HL-60/S4 treated with retinoic acid at 250 ng/mL for 4 days and 3 days (cell line): ENCODE measurements around the gene COL20A1.

ENCODE experiments used
- in situ Hi-C: fragments of 300-500 bp; cut with MboI; formaldehyde crosslinking; loops from 2 replicates; pipeline ENCODE4 v1.7.0; 2022; ENCODE audit warnings: low sequenced_read_pairs

COL20A1 gene

GRCh38 chr20:63277466-63278272 lies 15.3 kb upstream of the COL20A1 start:
- in situ Hi-C loops: no loop called here

- in situ Hi-C loops: no loop called here
Observed at GRCh38 chr20:63278661-63279060, 14.3 kb upstream of the COL20A1 start.

GRCh38 chr20:63279931-63280330 lies 13.1 kb upstream of the COL20A1 start:
- in situ Hi-C loops: no loop called here

GRCh38 chr20:63280371-63280770 lies 12.6 kb upstream of the COL20A1 start:
- in situ Hi-C loops: no loop called here

GRCh38 chr20:63280929-63281545 lies 11.9 kb upstream of the COL20A1 start:
- in situ Hi-C loops: no loop called here

- in situ Hi-C loops: no loop called here
Observed at GRCh38 chr20:63281742-63282665, 11.0 kb upstream of the COL20A1 start.

GRCh38 chr20:63282946-63283345 lies 10.0 kb upstream of the COL20A1 start:
- in situ Hi-C loops: no loop called here

GRCh38 chr20:63283397-63284082 lies 9.4 kb upstream of the COL20A1 start:
- in situ Hi-C loops: no loop called here

GRCh38 chr20:63284083-63284440 lies 8.9 kb upstream of the COL20A1 start:
- in situ Hi-C loops: no loop called here

- in situ Hi-C loops: no loop called here
Observed at GRCh38 chr20:63284544-63284949, 8.4 kb upstream of the COL20A1 start.

- in situ Hi-C loops: no loop called here
Observed at GRCh38 chr20:63284981-63285524, 7.9 kb upstream of the COL20A1 start.

GRCh38 chr20:63285636-63286615 lies 7.1 kb upstream of the COL20A1 start:
- in situ Hi-C loops: no loop called here

GRCh38 chr20:63286781-63287696 lies 5.9 kb upstream of the COL20A1 start:
- in situ Hi-C loops: no loop called here

- in situ Hi-C loops: no loop called here
Observed at GRCh38 chr20:63287697-63288580, 5.0 kb upstream of the COL20A1 start.

- in situ Hi-C loops: no loop called here
Observed at GRCh38 chr20:63288581-63289251, 4.3 kb upstream of the COL20A1 start.

GRCh38 chr20:63289311-63290135 lies 3.5 kb upstream of the COL20A1 start:
- in situ Hi-C loops: no loop called here
